Effector CD8-positive, alpha-beta T cell (primary cell): ENCODE data around the gene PPP4R3A.
"Not testable (repeated sequence)": the region's sequence is repeated elsewhere in the genome, so short reads cannot be mapped to it uniquely, and the experiment has no call there.

Source experiments
- DNase-seq: peaks from one replicate; lab custom pipeline; 2025; lab: John Stamatoyannopoulos, UW
- total RNA-seq, 4 experiments: gene quantifications; one replicate each; lab custom pipeline; 2026; lab: John Stamatoyannopoulos, UW

PPP4R3A gene
- total RNA-seq, result 258 to 405 (median 311) reads per million in 4 experiments

- DNase-seq, result peak; percentile 85
Observed at GRCh38 chr14:91510171-91511042, at the start of gene PPP4R3A. PPP4R3A (minus strand) TSS chr14:91510310; CDS start chr14:91509647, 663 bp downstream.

GRCh38 chr14:91555531-91555930 is 45.4 kb upstream of the PPP4R3A start:
- no peak for DNase-seq

GRCh38 chr14:91554535-91555332 is 44.6 kb upstream of the PPP4R3A start:
- DNase-seq, result no peak

- no peak for DNase-seq
Observed at GRCh38 chr14:91548108-91548507, 38.0 kb upstream of the PPP4R3A start.

GRCh38 chr14:91545946-91546716 is 36.0 kb upstream of the PPP4R3A start:
- DNase-seq, result no peak

- no peak for DNase-seq
Observed at GRCh38 chr14:91545204-91545603, 35.1 kb upstream of the PPP4R3A start.

GRCh38 chr14:91536327-91536726 is 26.2 kb upstream of the PPP4R3A start:
- DNase-seq, result no peak

- DNase-seq, result not testable (repeated sequence)
Observed at GRCh38 chr14:91534059-91534458, 23.9 kb upstream of the PPP4R3A start.

GRCh38 chr14:91533623-91534022 is 23.5 kb upstream of the PPP4R3A start:
- no peak for DNase-seq

GRCh38 chr14:91523972-91524371 is 13.9 kb upstream of the PPP4R3A start:
- no peak for DNase-seq

GRCh38 chr14:91521061-91521640 is 11.0 kb upstream of the PPP4R3A start:
- DNase-seq, result no peak

- no peak for DNase-seq
Observed at GRCh38 chr14:91520138-91520537, 10.0 kb upstream of the PPP4R3A start.

- DNase-seq, result no peak
Observed at GRCh38 chr14:91519239-91520036, 9.3 kb upstream of the PPP4R3A start.

- no peak for DNase-seq
Observed at GRCh38 chr14:91516663-91517388, 6.7 kb upstream of the PPP4R3A start.

- DNase-seq, result no peak
Observed at GRCh38 chr14:91515979-91516378, 5.9 kb upstream of the PPP4R3A start.

GRCh38 chr14:91511043-91511383 is 903 bp upstream of the PPP4R3A start:
- DNase-seq, result no peak

GRCh38 chr14:91509878-91510170 is 286 bp downstream of the PPP4R3A start:
- DNase-seq, result no peak

- peak; percentile 5 for DNase-seq
Observed at GRCh38 chr14:91509083-91509877, 830 bp downstream of the PPP4R3A start.

- DNase-seq, result no peak
Observed at GRCh38 chr14:91508105-91508504, 2.0 kb downstream of the PPP4R3A start.

- DNase-seq, result no peak
Observed at GRCh38 chr14:91506226-91506625, 3.9 kb downstream of the PPP4R3A start.
